Transverse colon (tissue), 4 donors: ENCODE measurements around the gene HDAC4.

ENCODE experiments used
- EP300 ChIP-seq: sonication (generic); formaldehyde crosslinking; IDR thresholded peaks from one replicate; pipeline ENCODE4 v1.6.1; 2017; ENCODE audit warnings: antibody characterized with exemption, low read depth
- POLR2A ChIP-seq: fragments of 450-650 bp; IDR thresholded peaks from one replicate; pipeline ENCODE4 v1.6.1; 2016; ENCODE audit warnings: antibody characterized with exemption, mild to moderate bottlenecking, moderate library complexity
- POLR2AphosphoS5 ChIP-seq, 3 donors: sonication (generic); formaldehyde crosslinking; IDR thresholded peaks; one replicate each; pipeline ENCODE4 v1.6.1; 2016; ENCODE audit warnings: antibody characterized with exemption in 3 of 3
- TF ChIP-seq, protein P1 (sequence below), 5 experiments: fragments of 200-600 bp in 3 of 5; fragments of 450-650 bp in 2 of 5; sonication (generic) in 3 of 5; IDR thresholded peaks; 1 replicate in 2 of 5; 2 replicates in 3 of 5; pipeline ENCODE4 v1.5.1; 2016 to 2017; ENCODE audit warnings: antibody characterized with exemption in 5 of 5, inconsistent platforms in 3 of 5, mild to moderate bottlenecking in 2 of 5, moderate library complexity in 1 of 5

DNA sequence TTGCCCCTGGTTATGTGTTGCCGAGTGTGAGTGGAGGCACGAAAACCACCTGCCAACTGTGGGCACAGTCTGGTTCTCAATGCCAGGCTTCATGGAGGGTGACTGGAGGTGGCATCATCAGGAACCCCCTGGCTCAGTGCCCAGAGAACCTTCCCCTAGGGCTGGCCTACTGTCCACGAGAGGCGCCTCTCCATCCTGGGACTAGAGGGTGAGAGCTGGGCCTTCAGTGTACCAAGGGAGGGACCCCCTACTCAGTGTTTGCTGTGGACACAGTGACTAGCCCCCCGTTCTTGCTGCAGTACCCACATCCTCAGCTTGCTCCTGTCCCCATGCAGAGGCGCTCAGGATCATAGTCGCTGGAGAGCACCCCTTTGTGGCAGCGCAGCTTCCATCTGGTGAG lies 202.6 kb downstream of the HDAC4 start:
- TF ChIP-seq, protein P1, sequence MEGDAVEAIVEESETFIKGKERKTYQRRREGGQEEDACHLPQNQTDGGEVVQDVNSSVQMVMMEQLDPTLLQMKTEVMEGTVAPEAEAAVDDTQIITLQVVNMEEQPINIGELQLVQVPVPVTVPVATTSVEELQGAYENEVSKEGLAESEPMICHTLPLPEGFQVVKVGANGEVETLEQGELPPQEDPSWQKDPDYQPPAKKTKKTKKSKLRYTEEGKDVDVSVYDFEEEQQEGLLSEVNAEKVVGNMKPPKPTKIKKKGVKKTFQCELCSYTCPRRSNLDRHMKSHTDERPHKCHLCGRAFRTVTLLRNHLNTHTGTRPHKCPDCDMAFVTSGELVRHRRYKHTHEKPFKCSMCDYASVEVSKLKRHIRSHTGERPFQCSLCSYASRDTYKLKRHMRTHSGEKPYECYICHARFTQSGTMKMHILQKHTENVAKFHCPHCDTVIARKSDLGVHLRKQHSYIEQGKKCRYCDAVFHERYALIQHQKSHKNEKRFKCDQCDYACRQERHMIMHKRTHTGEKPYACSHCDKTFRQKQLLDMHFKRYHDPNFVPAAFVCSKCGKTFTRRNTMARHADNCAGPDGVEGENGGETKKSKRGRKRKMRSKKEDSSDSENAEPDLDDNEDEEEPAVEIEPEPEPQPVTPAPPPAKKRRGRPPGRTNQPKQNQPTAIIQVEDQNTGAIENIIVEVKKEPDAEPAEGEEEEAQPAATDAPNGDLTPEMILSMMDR (IDR thresholded peaks at IDR 0.05), result no peak
- TF ChIP-seq EP300, result no peak
- TF ChIP-seq POLR2A, result no peak
- TF ChIP-seq POLR2AphosphoS5 (IDR thresholded peaks at IDR 0.05), result no peak
